Measurements from ENCODE around the gene PIGZ.
A peak's percentile ranks its signal among the peaks of the same experiment; 100 is the strongest.

Gene PIGZ

GRCh38 chr3:196968233-196969133, at the start of gene PIGZ:
Gene PIGZ (minus strand): TSS chr3:196968833. CDS start chr3:196952031, 16,802 bp downstream.
- DNase-seq, result peak; percentile 22

GRCh38 chr3:197017003-197017402, 48.4 kb upstream of the PIGZ start:
- no peak for DNase-seq

GRCh38 chr3:197015790-197016736, 47.4 kb upstream of the PIGZ start:
- DNase-seq, result no peak

- no peak for DNase-seq
Observed at GRCh38 chr3:197014942-197015575, 46.4 kb upstream of the PIGZ start.

GRCh38 chr3:197014024-197014423, 45.4 kb upstream of the PIGZ start:
- no peak for DNase-seq

- DNase-seq, result no peak
Observed at GRCh38 chr3:197012540-197012883, 43.9 kb upstream of the PIGZ start.

GRCh38 chr3:197011780-197012539, 43.3 kb upstream of the PIGZ start:
- DNase-seq, result no peak

- DNase-seq, result no peak
Observed at GRCh38 chr3:197010556-197011351, 42.1 kb upstream of the PIGZ start.

GRCh38 chr3:197009532-197010019, 40.9 kb upstream of the PIGZ start:
- DNase-seq, result no peak

- DNase-seq, result no peak
Observed at GRCh38 chr3:197008436-197009209, 40.0 kb upstream of the PIGZ start.

GRCh38 chr3:197007953-197008352, 39.3 kb upstream of the PIGZ start:
- no peak for DNase-seq

GRCh38 chr3:197007296-197007940, 38.8 kb upstream of the PIGZ start:
- DNase-seq, result no peak

GRCh38 chr3:197006860-197007259, 38.2 kb upstream of the PIGZ start:
- no peak for DNase-seq

GRCh38 chr3:197006446-197006845, 37.8 kb upstream of the PIGZ start:
- DNase-seq, result no peak

GRCh38 chr3:197003461-197004385, 35.1 kb upstream of the PIGZ start:
- peak; percentile 17 for DNase-seq

- DNase-seq, result peak; percentile 74
Observed at GRCh38 chr3:197002701-197003454, 34.2 kb upstream of the PIGZ start.

GRCh38 chr3:197001972-197002700, 33.5 kb upstream of the PIGZ start:
- DNase-seq, result no peak

Measured in activated CD4-positive, alpha-beta T cell treated with anti-CD3 and anti-CD28 coated beads, Interleukin-2, amount 50 U/mL, for 1 hour (primary cell).